Epidermal melanocyte (primary cell): ENCODE measurements around the gene ZNF766.
"Not testable (repeated sequence)": the region's sequence is repeated elsewhere in the genome, so short reads cannot be mapped to it uniquely, and the experiment has no call there.

Experiments
- DNase-seq: peaks from one replicate; pipeline ENCODE4 v3.0.0; 2011; ENCODE audit warnings: low spot score; ENCODE audit not compliant: insufficient read length

Gene ZNF766

DNA sequence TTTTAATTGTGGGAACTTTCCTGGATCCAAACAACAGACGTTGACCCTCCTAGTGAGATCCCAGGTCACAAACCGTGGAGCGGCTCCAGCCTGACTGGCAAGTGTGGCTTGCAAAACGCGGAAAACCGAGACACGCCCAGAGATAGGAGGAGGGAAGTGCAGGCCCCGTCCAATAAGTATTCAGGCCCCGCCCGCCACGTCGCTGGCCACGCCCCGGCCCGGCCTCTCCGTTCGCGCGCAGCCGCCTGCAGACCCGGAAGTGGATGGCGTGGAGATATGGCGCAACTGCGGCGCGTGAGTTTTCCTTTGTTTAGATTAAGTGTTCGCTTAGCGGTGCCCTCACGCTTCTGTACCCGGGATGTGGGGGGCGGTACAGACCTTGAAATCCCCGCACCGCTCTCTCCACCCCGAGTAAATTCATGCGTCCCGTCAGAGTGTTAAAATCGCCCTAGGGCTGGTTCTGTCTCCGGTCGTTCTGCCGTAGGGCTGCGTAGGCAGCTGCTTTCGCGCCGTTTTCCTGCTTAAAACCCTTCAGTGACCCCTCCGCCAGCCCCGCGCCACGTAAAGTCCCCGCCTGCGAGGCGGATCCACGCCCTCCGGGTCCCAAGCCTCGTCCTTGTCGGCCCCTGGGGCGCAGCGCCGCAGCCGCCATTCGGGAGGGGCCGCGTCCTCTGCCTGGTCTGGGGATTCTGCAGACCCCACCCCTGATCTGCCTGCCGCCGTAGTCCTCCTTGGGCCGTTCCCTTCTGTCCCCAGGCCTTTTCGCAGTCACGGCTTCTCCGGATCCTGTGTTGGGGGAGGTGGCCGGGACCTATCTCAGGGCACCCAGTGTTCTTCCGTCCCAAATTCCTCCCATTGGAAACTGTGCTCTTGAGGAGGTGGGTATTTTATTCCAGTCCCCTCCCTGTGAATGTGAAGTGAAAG is at the start of gene ZNF766:
Gene ZNF766, plus strand, starts transcription at position 250 of the 924 bp plus-strand sequence. Its CDS starts 27 bp downstream, at position 277.
- peak; percentile 86 for DNase-seq

DNA sequence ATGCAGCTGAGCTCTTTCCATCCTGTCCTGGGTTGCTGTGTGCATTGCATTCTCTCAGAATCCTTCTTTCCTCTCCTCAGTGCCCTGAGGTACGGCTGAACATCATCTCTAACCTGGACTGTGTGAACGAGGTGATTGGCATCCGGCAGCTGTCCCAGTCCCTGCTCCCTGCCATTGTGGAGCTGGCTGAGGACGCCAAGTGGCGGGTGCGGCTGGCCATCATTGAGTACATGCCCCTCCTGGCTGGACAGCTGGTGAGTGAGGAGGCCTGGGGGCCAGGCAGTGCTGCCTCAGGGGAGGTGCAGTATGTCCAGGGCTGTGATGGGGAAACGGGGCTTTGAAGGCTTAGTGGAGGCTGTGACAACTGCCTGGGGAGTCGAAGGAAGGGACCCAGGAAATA is 49.8 kb upstream of the ZNF766 start:
- DNase-seq: no peak

GRCh38 chr19:52221031-52221430 is 48.4 kb upstream of the ZNF766 start:
- no peak for DNase-seq

- no peak for DNase-seq
Observed at GRCh38 chr19:52221831-52222375, 47.5 kb upstream of the ZNF766 start.

DNA sequence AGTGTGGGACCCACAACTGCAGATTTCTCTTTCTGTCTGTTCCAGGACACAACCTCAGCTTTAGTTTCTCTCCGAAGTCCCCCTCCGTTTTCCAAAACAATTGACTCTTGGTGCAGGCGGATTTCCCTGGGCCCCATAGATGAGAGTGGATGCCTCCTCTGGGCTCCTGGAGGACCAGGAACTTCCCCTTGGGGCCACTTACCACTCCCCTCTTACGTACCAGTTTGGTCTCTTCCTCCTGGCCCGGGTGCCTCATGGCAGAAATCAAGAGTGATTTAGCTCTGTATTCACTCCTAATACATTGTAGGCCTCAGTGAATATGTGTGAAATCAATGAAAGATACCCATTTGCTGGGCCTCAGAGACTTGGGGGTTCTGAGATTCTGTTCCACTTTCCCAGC is 45.2 kb upstream of the ZNF766 start:
- DNase-seq: no peak

DNA sequence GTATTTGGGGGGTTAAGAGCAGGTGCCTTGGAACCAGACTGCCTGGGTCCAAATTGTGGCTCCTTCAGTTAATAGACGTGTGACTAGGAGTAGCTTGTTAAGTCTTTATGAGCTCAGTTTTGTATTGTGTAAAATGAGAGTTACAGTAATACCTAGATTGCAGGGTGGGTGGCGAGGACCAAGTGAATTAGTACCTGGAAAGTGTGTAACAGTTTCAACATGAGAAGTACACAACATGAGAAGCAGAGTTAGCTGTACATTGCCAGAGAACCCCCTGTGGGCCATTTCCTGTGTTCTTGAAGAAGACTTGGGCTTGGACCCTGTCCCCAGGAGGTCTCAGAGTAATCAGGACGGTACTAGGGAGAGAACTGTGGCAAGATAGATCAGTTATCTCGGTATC is 42.7 kb upstream of the ZNF766 start:
- DNase-seq: no peak

GRCh38 chr19:52227196-52227940 is 42.0 kb upstream of the ZNF766 start:
- no peak for DNase-seq

- no peak for DNase-seq
Observed at GRCh38 chr19:52227980-52228379, 41.4 kb upstream of the ZNF766 start.

- DNase-seq: no peak
Observed at GRCh38 chr19:52229524-52229923, 39.9 kb upstream of the ZNF766 start.

DNA sequence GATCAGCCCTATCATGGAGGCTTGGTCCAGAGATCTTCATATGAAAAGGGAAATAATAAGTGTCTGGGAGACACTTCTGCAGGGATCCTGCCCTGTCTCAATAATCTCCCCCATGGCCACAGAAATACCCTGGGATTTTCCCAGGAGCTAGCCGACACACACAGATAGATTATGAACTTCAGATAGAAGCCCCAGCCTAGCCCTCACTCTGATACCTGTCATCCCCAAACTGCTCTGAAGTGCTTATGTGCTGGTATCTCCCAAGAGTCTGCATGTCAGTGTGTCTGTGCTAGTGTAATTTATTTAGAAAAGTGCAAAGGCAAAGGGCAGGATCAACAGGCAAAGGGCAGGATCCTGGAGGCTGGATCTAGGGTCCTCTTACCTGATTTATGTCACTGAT is 38.7 kb upstream of the ZNF766 start:
- DNase-seq: no peak

DNA sequence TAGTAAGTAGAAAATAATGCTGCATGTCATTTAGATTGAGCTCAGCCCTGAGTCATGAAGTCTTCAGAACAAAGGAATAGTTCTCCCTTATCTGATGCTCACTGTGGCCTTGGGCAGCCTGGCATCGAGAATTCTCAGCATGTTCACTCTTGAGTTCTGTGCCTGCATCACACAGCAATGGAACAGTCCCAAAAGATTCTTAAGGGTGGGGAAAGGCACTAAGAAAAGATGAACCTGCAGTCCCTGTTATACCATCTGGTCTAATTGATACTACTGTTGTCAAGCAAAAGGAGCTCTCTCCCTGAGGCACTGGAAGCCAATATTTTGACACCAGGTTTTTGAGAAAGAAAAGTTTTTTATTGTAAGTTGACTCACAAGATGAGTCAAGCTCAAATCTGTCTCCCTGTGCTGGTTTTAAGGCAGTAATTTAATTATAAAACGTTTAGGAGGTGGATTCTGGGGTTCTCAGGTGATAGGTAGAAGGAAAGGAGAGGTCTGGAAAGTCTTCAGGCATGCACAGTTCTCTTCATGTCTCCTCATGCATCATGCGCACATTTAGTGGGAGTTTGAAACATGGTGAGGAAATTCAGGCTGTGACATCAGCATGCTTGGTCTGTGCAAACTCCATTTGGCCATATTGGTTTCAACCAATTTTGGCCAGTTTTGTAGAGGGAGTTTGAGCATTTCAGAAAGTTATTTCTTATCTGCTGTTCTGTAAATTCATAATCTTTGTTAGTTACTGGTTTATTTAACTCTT is 38.1 kb upstream of the ZNF766 start:
- DNase-seq: no peak

GRCh38 chr19:52234406-52234805 is 35.0 kb upstream of the ZNF766 start:
- no peak for DNase-seq

GRCh38 chr19:52237197-52237596 is 32.2 kb upstream of the ZNF766 start:
- DNase-seq: no peak

- no peak for DNase-seq
Observed at GRCh38 chr19:52237771-52238400, 31.5 kb upstream of the ZNF766 start.

DNA sequence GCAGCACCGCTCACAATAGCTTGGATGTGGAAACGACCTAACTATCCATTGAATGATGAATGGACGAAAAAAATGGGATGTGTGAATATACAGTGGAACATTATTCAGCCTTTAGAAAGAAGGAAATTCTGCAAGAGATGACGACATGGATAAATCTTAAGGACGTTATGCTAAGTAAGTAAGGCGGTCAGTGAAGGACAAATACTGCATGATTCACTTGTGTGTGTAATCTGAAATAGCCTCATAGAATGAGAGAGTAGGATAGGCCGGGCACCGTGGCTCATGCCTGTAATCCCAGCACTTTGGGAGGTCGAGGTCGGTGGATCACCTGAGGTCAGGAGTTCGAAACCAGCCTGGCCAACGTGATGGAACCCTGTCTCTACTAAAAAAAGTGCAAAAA is 25.4 kb upstream of the ZNF766 start:
- DNase-seq: no peak

- DNase-seq: no peak
Observed at GRCh38 chr19:52248241-52248640, 21.1 kb upstream of the ZNF766 start.

DNA sequence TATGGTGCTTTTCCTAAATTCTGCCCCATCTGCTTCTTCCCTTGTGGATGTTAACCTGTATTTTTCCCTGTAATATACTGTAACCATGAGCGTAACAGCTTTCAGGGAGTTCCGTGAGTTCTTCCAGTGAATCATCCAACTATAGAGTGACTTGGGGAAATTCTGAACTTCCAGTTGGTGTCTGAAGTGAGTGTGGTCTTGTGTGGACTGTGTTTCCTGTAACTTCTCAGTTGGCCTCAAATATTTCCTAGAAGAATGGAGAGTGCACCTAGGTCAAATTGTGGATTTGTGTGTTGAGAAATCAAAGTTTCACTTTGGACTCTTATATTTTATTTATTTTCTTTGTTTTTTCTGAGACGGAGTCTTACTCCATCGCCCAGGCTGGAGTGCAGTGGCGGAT is 11.0 kb upstream of the ZNF766 start:
- DNase-seq: no peak

GRCh38 chr19:52265556-52265955 is 3.8 kb upstream of the ZNF766 start:
- DNase-seq: not testable (repeated sequence)

DNA sequence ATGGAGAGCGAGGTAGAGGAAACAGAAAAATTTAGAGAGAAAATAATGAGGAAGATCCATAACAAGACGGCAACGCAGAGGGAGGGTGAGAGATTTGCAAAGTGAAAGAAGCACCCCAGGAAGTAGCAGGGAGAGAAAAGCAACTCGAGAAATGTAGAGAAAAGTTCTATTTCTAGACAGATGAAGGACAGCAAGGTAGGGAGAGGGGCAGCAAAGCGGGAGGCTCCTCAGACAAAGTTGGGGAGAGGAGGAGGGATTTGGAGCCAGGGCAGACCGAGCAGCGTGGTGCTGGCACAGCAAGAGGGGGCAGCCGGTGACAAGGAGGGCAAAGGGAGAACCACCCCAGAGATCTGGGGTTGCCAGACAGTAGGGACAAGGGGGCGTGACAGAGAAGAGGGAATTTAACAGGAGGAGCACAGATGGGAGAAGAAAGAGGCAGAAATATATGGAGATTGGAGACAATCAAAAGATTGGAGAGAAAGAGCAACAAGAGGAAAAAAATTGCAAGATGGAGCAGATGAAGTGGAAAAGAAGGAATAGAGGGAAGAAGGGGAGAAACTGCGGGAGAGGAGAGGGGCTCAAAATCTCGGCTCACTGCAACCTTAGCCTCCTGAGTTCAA is 989 bp downstream of the ZNF766 start:
- DNase-seq: peak; percentile 18

GRCh38 chr19:52273301-52273700 is 3.9 kb downstream of the ZNF766 start:
- no peak for DNase-seq

GRCh38 chr19:52274191-52274590 is 4.8 kb downstream of the ZNF766 start:
- no peak for DNase-seq
